ENCODE results near the gene CDCA7L. TPM values are rescaled to one million over a fixed set of nuclear protein-coding genes. Genes with fewer than 3 reads are reported as not detected.

CDCA7L gene
- total RNA-seq: 10 to 100 TPM; 46.1 to 47.1 TPM
- 39.9 TPM for polyA plus RNA-seq (ENCODE audit: insufficient read depth, low read depth, low replicate concordance)
- long read RNA-seq, donor 1, transcript CDCA7L-203 (10 exons, 3,066 nt): major isoform, 16 of 27 reads
- long read RNA-seq, donor 1, partial matches to known transcripts: 0 of 27 reads
- long read RNA-seq, donor 1, other reads (novel, unspliced or antisense): 8 of 27 reads
- long read RNA-seq, donor 2, transcript CDCA7L-203 (10 exons, 3,066 nt): major isoform, 5 of 18 reads
- long read RNA-seq, donor 2, partial matches to known transcripts: 5 of 18 reads
- long read RNA-seq, donor 2, other reads (novel, unspliced or antisense): 7 of 18 reads

GRCh38 chr7:21945454-21946221 lies at the start of gene CDCA7L:
CDCA7L (minus strand) TSS chr7:21945899; CDS start chr7:21945804, 95 bp downstream.
- Histone ChIP-seq H3K27ac (peak within 1 kb of the TSS; percentile 29 to 67), H3K4me3 (peak within 1 kb of the TSS; percentile 46 to 67), H3K4me1 (no peaks in the 10 kb centered on the region), H3K36me3 (ENCODE audit: low read depth, missing control alignments) (no peaks in the 10 kb centered on the region), H3K9me3 (no peaks in the 10 kb centered on the region), H3K27me3 (no peaks in the 10 kb centered on the region)
- WGBS, 2 donors: 0% methylated on average over 31 to 50 of the region's 83 CpGs
- intact Hi-C loops (cut with DNase I; ENCODE audit: low total_unique reads): no loop called here
- peak; percentile 83 for DNase-seq
- TF ChIP-seq POLR2A (IDR thresholded peaks at IDR 0.05) (no peak), CTCF (IDR thresholded peaks at IDR 0.05) (no peak)

GRCh38 chr7:21986096-21986495 lies 40.4 kb upstream of the CDCA7L start:
- no peaks in the 10 kb centered on the region for H3K9me3 ChIP-seq
- intact Hi-C loops (cut with DNase I; ENCODE audit: low total_unique reads): no loop called here
- H3K4me3 ChIP-seq: no peak overlapping the region
- H3K36me3 ChIP-seq (ENCODE audit: low read depth, missing control alignments): no peaks in the 10 kb centered on the region
- H3K4me1 ChIP-seq: no peaks in the 10 kb centered on the region
- no peak overlapping the region for H3K27ac ChIP-seq
- WGBS, 2 donors: 85 to 88% methylated on average over 5 of the region's 5 CpGs
- no peak for DNase-seq
- TF ChIP-seq POLR2A (IDR thresholded peaks at IDR 0.05) (no peak), CTCF (IDR thresholded peaks at IDR 0.05) (no peak)
- no peaks in the 10 kb centered on the region for H3K27me3 ChIP-seq

GRCh38 chr7:21984042-21984441 lies 38.3 kb upstream of the CDCA7L start:
- intact Hi-C loops (cut with DNase I; ENCODE audit: low total_unique reads): no loop called here
- WGBS, 2 donors: 57 to 61% methylated on average over 2 of the region's 2 CpGs
- Histone ChIP-seq H3K27ac (no peak overlapping the region), H3K36me3 (ENCODE audit: low read depth, missing control alignments) (no peaks in the 10 kb centered on the region), H3K4me1 (no peaks in the 10 kb centered on the region), H3K27me3 (no peaks in the 10 kb centered on the region), H3K4me3 (no peak overlapping the region), H3K9me3 (no peaks in the 10 kb centered on the region)
- no peak for DNase-seq
- TF ChIP-seq POLR2A (IDR thresholded peaks at IDR 0.05): no peak
- TF ChIP-seq CTCF (IDR thresholded peaks at IDR 0.05): no peak

- no peaks in the 10 kb centered on the region for H3K36me3 ChIP-seq (ENCODE audit: low read depth, missing control alignments)
- H3K4me1 ChIP-seq: no peaks in the 10 kb centered on the region
- no peak for DNase-seq
- H3K9me3 ChIP-seq: no peaks in the 10 kb centered on the region
- TF ChIP-seq POLR2A (IDR thresholded peaks at IDR 0.05) (no peak), CTCF (IDR thresholded peaks at IDR 0.05) (no peak)
- no peaks in the 10 kb centered on the region for H3K27me3 ChIP-seq
- no peak overlapping the region for H3K4me3 ChIP-seq
- intact Hi-C loops (cut with DNase I; ENCODE audit: low total_unique reads): no loop called here
- no peak overlapping the region for H3K27ac ChIP-seq
- 77 to 92% methylated on average over 2 of the region's 2 CpGs for WGBS, 2 donors
Measured at GRCh38 chr7:21983056-21983455, 37.4 kb upstream of the CDCA7L start.

Data from testis (tissue), 5 donors.